SU-DHL-6 (cell line): ENCODE results near the gene BCL2.

Experiments used
- EZH2phosphoT487 ChIP-seq: fragments of 200-600 bp; sonication (generic), shearing (Covaris generic); conservative IDR thresholded peaks from 2 replicates; pipeline ENCODE4 v1.6.1; 2018; ENCODE audit warnings: mild to moderate bottlenecking, antibody characterized with exemption, low read length, moderate library complexity, mixed read lengths
- TF ChIP-seq, protein P1 (sequence below): fragments of 200-600 bp; sonication (generic); IDR thresholded peaks from one replicate; pipeline ENCODE4 v1.5.1; 2017; ENCODE audit warnings: antibody characterized with exemption, mild to moderate bottlenecking, low read length, moderate library complexity; ENCODE audit not compliant: insufficient read depth, poor library complexity, severe bottlenecking

DNA sequence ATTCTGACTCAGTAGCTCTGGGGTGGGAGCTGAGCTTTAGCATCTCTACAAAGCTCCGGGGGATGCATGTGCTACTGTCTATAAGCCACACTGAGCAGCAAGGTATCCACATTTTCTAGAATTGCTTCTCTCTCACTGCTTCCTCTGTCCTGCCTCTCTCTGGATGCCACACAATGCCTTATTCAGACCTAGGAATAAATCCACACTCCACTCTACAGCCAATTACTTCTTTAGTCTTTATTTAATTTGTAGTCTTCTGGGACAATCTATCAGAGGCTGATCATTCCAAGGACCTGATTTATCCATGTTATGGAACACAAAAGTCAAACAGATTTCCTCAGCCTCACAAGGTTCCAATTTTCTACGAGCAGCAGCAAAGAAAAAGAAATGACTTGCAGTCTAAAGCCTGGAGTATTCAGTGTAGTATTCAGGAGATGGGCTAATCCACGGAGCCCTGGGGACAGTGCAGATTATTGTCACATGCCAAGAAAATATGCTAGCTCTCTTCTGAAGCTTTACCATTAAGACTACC is 4.4 kb downstream of the BCL2 start:
- TF ChIP-seq, protein P1, sequence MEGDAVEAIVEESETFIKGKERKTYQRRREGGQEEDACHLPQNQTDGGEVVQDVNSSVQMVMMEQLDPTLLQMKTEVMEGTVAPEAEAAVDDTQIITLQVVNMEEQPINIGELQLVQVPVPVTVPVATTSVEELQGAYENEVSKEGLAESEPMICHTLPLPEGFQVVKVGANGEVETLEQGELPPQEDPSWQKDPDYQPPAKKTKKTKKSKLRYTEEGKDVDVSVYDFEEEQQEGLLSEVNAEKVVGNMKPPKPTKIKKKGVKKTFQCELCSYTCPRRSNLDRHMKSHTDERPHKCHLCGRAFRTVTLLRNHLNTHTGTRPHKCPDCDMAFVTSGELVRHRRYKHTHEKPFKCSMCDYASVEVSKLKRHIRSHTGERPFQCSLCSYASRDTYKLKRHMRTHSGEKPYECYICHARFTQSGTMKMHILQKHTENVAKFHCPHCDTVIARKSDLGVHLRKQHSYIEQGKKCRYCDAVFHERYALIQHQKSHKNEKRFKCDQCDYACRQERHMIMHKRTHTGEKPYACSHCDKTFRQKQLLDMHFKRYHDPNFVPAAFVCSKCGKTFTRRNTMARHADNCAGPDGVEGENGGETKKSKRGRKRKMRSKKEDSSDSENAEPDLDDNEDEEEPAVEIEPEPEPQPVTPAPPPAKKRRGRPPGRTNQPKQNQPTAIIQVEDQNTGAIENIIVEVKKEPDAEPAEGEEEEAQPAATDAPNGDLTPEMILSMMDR: no peak
- TF ChIP-seq EZH2phosphoT487: no peak
